Tibial nerve (tissue), 4 donors: ENCODE measurements around the gene HUNK.

Experiments
- CTCF ChIP-seq, 5 experiments: fragments of 200-600 bp in 3 of 5; fragments of 450-650 bp in 2 of 5; sonication (generic) in 3 of 5; IDR thresholded peaks; one replicate each; pipeline ENCODE4 v1.5.1; 2016 to 2019; ENCODE audit warnings: antibody characterized with exemption in 5 of 5, mild to moderate bottlenecking in 3 of 5, moderate library complexity in 2 of 5
- EP300 ChIP-seq, 2 donors: sonication (generic); formaldehyde crosslinking; IDR thresholded peaks; one replicate each; pipeline ENCODE4 v1.6.1; 2017; ENCODE audit warnings: antibody characterized with exemption in 2 of 2, mild to moderate bottlenecking in 1 of 2
- POLR2A ChIP-seq, 2 donors: fragments of 450-650 bp; IDR thresholded peaks; one replicate each; pipeline ENCODE4 v1.6.1; 2017; ENCODE audit warnings: antibody characterized with exemption in 2 of 2, mild to moderate bottlenecking in 2 of 2, moderate library complexity in 2 of 2

DNA sequence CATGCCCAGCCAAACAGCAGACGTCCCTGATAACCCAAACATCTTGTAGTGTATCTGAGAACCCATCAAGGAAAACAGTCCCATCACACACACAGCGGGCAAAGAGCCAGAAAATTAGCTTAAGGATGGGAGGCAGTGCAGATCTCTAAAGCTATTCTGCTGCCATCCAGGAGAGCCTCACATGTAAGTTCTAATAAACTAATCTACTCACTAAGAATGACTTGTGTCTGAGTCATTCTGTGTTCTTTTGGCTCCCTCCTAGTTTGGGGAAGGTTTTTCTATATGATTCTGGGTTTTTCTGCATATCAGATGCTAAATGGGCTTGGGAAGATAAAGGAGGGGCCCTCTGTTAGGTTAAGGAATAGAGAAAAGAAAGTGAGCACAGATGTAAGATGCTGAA is 162.8 kb downstream of the HUNK start:
- TF ChIP-seq CTCF (IDR thresholded peaks at IDR 0.05) (no peak), POLR2A (IDR thresholded peaks at IDR 0.05) (no peak), EP300 (IDR thresholded peaks at IDR 0.05) (no peak)
